NT2/D1 (cell line): ENCODE data around the gene TTC23.

ENCODE experiments used
- DNase-seq: peaks from one replicate; pipeline ENCODE4 v3.0.0-alpha.2; 2011; ENCODE audit warnings: low read depth, low spot score
- H3K27me3 ChIP-seq: 2 replicates; pipeline ENCODE4 v1.6.0; 2011; ENCODE audit warnings: mild to moderate bottlenecking; ENCODE audit not compliant: insufficient read length, insufficient read depth
- H3K36me3 ChIP-seq: 2 replicates; pipeline ENCODE4 v1.6.1; 2011; ENCODE audit warnings: mild to moderate bottlenecking, low read length, mixed read lengths; ENCODE audit not compliant: insufficient read depth, insufficient read length
- H3K4me1 ChIP-seq: 2 replicates; pipeline ENCODE4 v1.5.1; 2011; ENCODE audit not compliant: insufficient read depth, insufficient read length
- H3K4me3 ChIP-seq: 2 replicates; pipeline ENCODE4 v1.5.1; 2011; ENCODE audit warnings: low read depth; ENCODE audit not compliant: insufficient read length
- H3K9ac ChIP-seq: 2 replicates; pipeline ENCODE4 v1.6.0; 2011; ENCODE audit warnings: low read depth; ENCODE audit not compliant: insufficient read length
- H3K9me3 ChIP-seq: 2 replicates; pipeline ENCODE4 v1.5.1; 2011; ENCODE audit warnings: mild to moderate bottlenecking, low read length; ENCODE audit not compliant: insufficient read depth
- SUZ12 ChIP-seq: IDR thresholded peaks from 2 replicates; pipeline ENCODE4 v1.6.1; 2011; ENCODE audit not compliant: insufficient read length, insufficient read depth; ENCODE audit errors: extremely low read depth
- YY1 ChIP-seq: IDR thresholded peaks from 2 replicates; pipeline ENCODE4 v1.6.1; 2011; ENCODE audit not compliant: insufficient read length, insufficient read depth
- ZNF274 ChIP-seq: IDR thresholded peaks from 2 replicates; pipeline ENCODE4 v1.6.1; 2011; ENCODE audit warnings: mild to moderate bottlenecking, low read depth, low read length

The TTC23 gene

GRCh38 chr15:99120050-99120777 is 129.2 kb downstream of the TTC23 start:
- peaks cover 12% of the 10 kb centered on the region for H3K4me1 ChIP-seq
- peaks cover 45% of the 10 kb centered on the region for H3K36me3 ChIP-seq
- H3K27me3 ChIP-seq: no peaks in the 10 kb centered on the region
- no peaks in the 10 kb centered on the region for H3K9me3 ChIP-seq
- H3K9ac ChIP-seq: no peak overlapping the region
- TF ChIP-seq YY1 (no peak), SUZ12 (no peak), ZNF274 (no peak)
- no peak overlapping the region for H3K4me3 ChIP-seq
- no peak for DNase-seq

GRCh38 chr15:99118801-99119546 is 130.4 kb downstream of the TTC23 start:
- Histone ChIP-seq H3K27me3 (no peaks in the 10 kb centered on the region), H3K36me3 (peaks cover 54% of the 10 kb centered on the region), H3K9me3 (no peaks in the 10 kb centered on the region), H3K9ac (no peak overlapping the region), H3K4me3 (no peak overlapping the region), H3K4me1 (peaks cover 8% of the 10 kb centered on the region)
- no peak for TF ChIP-seq YY1
- no peak for TF ChIP-seq ZNF274
- no peak for TF ChIP-seq SUZ12
- no peak for DNase-seq

GRCh38 chr15:99118258-99118632 is 131.1 kb downstream of the TTC23 start:
- TF ChIP-seq YY1: no peak
- no peak for TF ChIP-seq ZNF274
- TF ChIP-seq SUZ12: no peak
- Histone ChIP-seq H3K36me3 (peaks cover 61% of the 10 kb centered on the region), H3K27me3 (no peaks in the 10 kb centered on the region), H3K9me3 (no peaks in the 10 kb centered on the region), H3K4me1 (peaks cover 5% of the 10 kb centered on the region), H3K9ac (no peak overlapping the region), H3K4me3 (no peak overlapping the region)
- no peak for DNase-seq

- no peak for DNase-seq
- Histone ChIP-seq H3K4me1 (peaks cover 4% of the 10 kb centered on the region), H3K4me3 (no peak overlapping the region), H3K9ac (no peak overlapping the region), H3K9me3 (no peaks in the 10 kb centered on the region), H3K27me3 (no peaks in the 10 kb centered on the region), H3K36me3 (peaks cover 62% of the 10 kb centered on the region)
- TF ChIP-seq ZNF274 (no peak), YY1 (no peak), SUZ12 (no peak)
These were observed 131.7 kb downstream of the TTC23 start for GRCh38 chr15:99117563-99118257.

GRCh38 chr15:99117111-99117510 is 132.3 kb downstream of the TTC23 start:
- no peak for DNase-seq
- no peak overlapping the region for H3K4me3 ChIP-seq
- H3K27me3 ChIP-seq: no peaks in the 10 kb centered on the region
- H3K36me3 ChIP-seq: peaks cover 62% of the 10 kb centered on the region
- TF ChIP-seq ZNF274 (no peak), SUZ12 (no peak)
- no peaks in the 10 kb centered on the region for H3K9me3 ChIP-seq
- H3K4me1 ChIP-seq: peaks cover 4% of the 10 kb centered on the region
- H3K9ac ChIP-seq: no peak overlapping the region

- H3K4me3 ChIP-seq: no peak overlapping the region
- H3K27me3 ChIP-seq: no peaks in the 10 kb centered on the region
- DNase-seq: no peak
- H3K4me1 ChIP-seq: no peaks in the 10 kb centered on the region
- H3K9me3 ChIP-seq: no peaks in the 10 kb centered on the region
- H3K9ac ChIP-seq: no peak overlapping the region
- peaks cover 64% of the 10 kb centered on the region for H3K36me3 ChIP-seq
- TF ChIP-seq YY1 (no peak), SUZ12 (no peak), ZNF274 (no peak)
These were observed 133.8 kb downstream of the TTC23 start for GRCh38 chr15:99115300-99116215.
